Skin of body (tissue), 2 donors: Measurements from ENCODE around the gene BRD4. TPM values are rescaled to one million over a fixed set of nuclear protein-coding genes. Genes with fewer than 3 reads are reported as not detected.
"Not testable (repeated sequence)": the region's sequence is repeated elsewhere in the genome, so short reads cannot be mapped to it uniquely, and the experiment has no call there.

Experiments
- DNase-seq: peaks from one replicate; lab custom pipeline; 2025; lab: John Stamatoyannopoulos, UW
- total RNA-seq: library from RNA; depleted of rRNA; stranded (reverse); fragments of >200 nt; gene quantifications from one replicate; pipeline ENCODE4 v1.2.3, GENCODE V29; 2014

BRD4 gene
- total RNA-seq, 1 donor from 2014 or later = 23.1 TPM

DNA sequence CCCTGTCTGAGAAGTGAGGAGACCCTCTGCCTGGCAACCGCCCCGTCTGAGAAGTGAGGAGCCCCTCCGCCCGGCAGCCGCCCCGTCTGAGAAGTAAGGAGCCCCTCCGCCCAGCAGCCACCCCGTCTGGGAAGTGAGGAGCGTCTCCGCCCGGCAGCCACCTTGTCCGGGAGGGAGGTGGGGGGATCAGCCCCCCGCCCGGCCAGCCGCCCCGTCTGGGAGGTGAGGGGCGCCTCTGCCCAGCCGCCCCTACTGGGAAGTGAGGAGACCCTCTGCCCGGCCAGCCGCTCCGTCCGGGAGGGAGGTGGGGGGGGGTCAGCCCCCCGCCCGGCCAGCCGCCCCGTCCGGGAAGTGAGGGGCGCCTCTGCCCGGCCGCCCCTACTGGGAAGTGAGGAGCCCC is 30.7 kb upstream of the BRD4 start:
- DNase-seq = not testable (repeated sequence)

DNA sequence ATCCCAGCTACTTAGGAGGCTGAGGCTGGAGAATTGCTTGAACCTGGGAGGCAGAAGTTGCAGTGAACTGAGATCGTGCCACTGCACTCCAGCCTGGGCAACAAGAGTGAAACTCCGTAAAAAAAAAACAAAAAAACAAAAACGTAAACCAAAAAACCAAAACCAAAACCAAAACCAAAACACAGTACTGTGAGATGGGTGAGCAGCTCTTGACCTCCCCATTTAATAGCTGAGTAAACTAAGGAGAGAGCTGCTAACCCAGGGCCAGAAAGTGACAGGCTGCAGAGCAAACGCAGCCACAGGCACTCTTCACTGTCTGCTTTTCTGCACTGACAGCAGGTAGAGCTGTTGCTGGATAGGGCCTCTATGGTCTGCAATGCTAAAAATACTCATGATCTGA is 27.7 kb upstream of the BRD4 start:
- DNase-seq = not testable (repeated sequence)

DNA sequence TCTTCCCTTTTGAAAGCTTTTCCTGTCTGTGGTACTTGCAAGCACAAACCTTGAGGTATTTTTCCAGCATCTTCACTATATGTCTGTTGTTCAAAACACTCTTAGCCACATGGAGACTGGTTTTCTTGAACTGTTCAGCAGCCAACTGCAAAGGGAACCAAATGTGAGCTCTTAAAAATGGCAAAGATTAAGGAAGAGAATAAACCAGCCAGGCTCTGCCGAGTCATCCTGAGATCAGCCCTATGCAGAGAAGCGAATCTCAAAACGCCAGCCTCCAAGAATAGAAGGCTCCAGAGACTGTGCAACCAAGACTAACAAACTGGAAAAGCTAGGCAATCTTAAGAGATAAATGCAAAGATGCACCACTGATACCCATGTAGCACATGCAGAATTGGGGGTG is 26.6 kb upstream of the BRD4 start:
- DNase-seq = no peak

- no peak for DNase-seq
These were observed 25.6 kb upstream of the BRD4 start for GRCh38 chr19:15357906-15358305.

DNA sequence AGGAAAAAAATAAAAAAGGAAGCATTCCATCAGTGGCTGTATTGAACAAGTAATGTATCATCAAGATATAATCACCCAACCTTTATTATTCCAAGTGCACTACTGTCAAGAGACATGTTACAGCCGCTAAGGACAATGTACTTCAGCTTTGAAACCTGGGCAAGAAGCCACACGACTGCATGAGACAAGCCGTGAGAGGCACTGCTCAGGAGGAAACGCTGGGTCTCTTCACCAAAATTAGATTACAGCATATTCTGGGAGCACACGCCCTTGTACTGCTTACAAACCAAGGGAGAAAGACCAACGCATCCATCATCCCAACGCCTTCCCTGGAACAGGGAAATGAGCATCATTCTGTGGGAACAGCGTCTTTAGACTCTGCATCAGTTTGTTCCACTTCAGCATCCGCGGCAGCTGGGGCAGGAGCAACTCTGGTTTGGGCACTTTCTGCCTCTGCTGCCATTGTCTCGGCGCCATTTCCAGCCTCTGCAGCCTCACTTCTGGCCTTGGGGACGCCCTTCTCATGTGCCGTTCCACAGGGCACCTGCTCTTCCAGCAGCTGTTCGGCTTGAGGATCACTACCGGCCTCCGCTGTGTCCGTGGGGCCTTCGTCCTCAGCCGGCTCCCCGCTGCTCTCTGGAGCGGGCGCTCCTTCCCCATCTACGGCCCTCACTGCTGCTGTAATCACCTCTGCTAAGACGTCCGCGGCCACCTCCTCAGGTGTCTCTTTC is 22.4 kb upstream of the BRD4 start:
- no peak for DNase-seq

- DNase-seq = no peak
These were observed 21.6 kb upstream of the BRD4 start for GRCh38 chr19:15353908-15354307.

- not testable (repeated sequence) for DNase-seq
These were observed 20.2 kb upstream of the BRD4 start for GRCh38 chr19:15352535-15352934.

DNA sequence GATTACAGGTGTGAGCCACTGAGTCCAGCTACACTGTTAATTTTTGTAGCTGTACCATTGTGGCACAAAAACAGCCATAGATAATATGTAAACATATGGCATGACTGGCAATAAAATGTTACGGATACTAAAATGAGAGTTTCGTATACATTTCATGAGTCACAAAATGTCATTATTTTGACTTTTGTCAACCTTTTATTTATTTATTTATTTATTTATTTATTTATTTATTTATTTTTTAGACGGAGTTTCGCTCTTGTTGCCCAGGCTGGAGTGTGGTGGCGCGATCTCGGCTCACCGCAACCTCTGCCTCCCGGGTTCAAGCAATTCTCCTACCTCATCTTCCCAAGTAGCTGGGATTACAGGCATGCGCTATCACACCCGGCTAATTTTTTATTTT is 9.0 kb upstream of the BRD4 start:
- not testable (repeated sequence) for DNase-seq

GRCh38 chr19:15340086-15340485 is 7.7 kb upstream of the BRD4 start:
- DNase-seq = no peak

- no peak for DNase-seq
These were observed 4.9 kb upstream of the BRD4 start for GRCh38 chr19:15337202-15337601.

DNA sequence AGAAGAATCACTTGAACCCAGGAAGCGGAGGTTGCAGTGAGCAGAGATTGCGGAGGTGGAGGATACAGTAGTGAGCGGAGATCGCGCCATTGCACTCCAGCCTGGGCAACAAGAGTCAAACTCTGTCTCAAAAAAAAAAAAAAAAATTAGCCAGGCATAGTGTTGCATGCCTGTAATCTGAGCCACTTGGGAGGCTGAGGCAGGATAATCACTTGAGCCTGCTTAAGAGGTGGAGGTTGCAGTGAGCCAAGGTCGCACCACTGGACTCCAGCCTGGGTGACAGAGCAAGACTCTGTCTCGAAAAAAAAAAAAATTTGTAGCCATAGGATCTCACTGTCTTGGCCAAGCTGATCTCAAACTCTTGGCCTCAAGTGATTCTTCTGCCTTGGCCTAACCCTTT is 3.7 kb upstream of the BRD4 start:
- not testable (repeated sequence) for DNase-seq

DNA sequence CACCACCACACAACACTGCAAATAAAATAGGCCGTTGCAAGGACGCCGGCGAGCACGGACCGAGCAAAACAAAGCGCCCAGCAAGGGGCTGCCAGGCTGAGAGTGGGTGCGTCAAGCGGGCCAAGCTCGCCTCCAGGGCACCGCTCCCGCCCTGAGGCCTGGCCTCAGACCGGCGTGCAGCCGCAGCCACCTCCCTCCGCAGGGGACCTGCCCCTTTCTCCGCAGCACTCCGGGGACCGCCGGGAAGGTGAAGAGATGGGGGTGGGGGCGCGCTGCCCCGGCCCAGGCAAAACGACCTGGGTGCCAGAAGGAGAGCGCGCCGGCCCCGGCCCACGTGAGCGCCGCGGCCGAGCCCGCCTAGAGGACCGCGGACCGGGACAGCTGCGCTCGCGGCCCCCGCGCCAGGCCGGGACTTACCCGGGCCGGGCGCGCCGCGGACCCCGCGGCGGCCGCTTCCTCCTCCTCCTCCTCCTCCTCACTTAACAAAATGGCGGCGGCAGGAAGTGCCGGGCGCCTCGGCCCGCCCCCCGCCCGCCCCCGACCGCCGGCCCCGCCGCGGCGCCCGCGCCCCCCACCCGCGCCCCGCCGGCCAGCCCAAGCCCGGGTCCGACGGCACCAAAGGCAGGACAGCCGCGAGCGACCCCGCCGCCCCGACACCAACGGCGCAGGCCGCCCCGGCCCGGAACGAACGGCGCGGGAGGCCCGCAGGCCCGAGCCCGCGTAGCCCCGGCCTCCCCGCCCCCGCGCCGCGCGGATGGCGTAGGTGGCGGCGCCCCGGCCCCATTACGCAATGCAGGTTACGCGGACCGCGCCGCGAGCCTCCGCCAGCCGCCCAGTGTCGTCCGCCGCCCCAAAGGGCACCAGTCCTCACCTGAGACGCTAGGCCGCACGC is 674 bp downstream of the BRD4 start:
- no peak for DNase-seq

DNA sequence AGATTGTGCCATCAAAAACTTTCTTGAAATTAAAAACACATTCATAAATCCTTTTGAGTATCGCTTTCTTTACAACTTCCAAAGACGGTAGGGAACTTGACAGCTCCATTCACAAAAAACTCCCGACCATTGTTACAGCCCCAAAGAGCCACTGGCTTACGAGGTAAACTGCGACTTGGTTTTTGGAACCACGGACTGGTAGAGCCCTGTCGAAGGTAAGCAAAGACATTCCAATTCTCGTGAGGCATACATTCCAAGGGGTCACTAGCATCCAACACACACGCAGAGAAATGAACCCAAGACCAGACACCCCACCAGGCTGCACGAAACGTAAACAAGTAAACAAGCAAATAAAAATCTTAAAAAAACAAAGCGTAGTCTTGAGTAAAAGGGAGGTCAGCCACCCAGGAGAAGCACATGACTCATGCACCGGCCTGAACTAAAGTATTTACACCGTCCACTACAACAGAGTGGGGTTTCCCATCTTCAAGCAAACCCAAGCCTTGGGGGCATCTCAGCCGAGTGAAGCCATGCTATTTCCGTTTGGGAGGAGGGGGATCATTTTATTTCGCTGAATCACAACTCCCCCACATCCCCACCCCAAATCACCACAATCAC is 1.4 kb downstream of the BRD4 start:
- DNase-seq = no peak

- DNase-seq = no peak
These were observed 4.0 kb downstream of the BRD4 start for GRCh38 chr19:15328312-15328711.

DNA sequence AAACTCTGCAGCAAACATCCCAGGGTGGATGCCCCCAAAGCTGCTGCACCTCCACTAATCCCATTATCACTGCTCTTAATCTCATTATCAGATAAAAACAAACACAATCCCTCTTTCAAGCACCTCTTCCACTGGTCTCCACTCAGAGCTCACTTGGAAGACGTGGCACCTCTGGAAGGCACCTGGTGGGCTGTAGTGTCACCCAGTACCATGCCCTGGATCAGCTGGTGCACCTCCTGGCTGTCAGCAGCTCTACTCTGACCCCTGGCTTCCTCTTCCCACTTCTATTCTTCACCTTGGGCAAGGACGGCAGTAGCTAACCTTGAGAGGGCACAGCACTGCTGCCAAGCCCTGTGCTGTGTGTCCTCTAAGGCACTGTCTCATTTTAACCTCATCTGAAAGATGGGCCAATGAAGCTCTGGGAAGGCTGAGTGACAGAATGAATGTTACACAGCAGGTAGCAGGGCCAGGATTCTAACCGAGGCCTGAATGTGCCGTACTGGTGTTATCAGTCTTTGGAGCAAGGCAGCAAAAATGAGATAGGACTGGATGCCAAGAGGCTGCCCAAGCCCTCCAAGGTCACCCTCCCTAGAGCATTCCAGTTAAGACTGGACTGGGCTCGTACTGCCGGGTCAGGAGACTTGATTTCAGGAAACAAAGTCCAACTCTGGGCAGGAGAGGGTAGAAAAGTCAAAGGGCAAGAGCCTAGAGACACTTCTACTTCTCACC is 7.4 kb downstream of the BRD4 start:
- no peak for DNase-seq

- no peak for DNase-seq
These were observed 8.7 kb downstream of the BRD4 start for GRCh38 chr19:15323496-15324235.

GRCh38 chr19:15321739-15322138 is 10.6 kb downstream of the BRD4 start:
- no peak for DNase-seq

- peak; percentile 83 for DNase-seq
These were observed 12.2 kb downstream of the BRD4 start for GRCh38 chr19:15320116-15320515.

DNA sequence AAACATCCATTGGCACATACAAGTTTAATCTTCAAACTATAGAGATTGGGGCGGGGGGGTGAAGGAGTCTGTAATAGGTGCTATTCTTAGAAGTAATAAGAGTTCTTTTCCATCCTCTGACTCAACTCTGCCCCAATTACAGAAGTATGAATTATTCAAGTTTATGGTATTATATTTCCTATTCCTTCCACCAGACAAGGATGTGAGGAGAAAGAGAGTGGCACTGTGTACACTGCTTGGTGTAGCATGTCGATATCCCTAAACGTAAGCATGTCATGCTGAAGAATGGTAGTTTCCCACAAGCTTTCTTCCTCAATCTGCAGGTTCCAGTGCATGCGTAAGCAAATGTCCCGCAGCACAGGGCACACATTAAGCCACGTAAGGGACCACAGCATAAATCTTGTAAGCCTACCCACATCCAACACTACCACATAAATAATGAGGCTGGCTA is 14.1 kb downstream of the BRD4 start:
- no peak for DNase-seq

DNA sequence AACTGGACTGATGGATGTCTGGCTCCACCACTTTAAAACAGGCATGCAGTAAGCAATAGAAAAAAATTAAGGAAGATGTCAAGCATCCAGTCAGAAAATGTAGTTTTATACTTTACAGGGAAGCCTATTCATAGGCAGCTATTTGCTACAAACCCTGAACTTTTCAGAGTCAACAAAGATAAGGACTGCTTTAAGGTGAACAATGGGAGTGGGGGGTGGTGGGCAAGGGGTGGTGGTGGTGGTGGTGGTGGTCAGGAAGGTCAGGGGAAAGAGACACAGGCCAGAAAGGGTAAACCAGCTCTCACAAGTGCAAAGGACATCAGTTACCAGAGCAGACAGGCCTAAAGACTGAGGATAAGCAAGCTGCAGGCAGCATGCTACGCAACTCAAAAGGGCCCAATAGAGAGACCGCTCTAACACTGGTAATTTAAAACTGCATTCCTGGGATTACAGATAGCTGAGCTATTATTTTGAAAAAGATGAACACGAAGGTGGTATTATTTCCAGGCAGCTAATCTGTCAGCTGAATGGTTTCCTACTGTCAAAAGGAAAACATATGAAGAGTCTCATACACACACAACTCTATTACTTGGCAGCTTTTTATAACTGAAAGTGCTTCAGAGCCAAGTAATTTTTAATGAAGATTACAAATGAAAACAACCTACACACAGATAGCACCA is 14.8 kb downstream of the BRD4 start:
- DNase-seq = no peak
